Body of pancreas (tissue), 4 donors: ENCODE results near the gene APOL1. TPM values are rescaled to one million over a fixed set of nuclear protein-coding genes. Genes with fewer than 3 reads are reported as not detected.
"Not testable (repeated sequence)": the region's sequence is repeated elsewhere in the genome, so short reads cannot be mapped to it uniquely, and the experiment has no call there.

Experiments
- ATAC-seq: fragments of 150-250 bp; one replicate; pipeline ENCODE4 v1.9.1; 2016
- DNase-seq, 4 donors: peaks; one replicate each; pipeline ENCODE4 v3.0.0-alpha.2; 2019
- H3K27ac ChIP-seq, 4 donors: fragments of 200-600 bp; sonication (generic); 1 replicate in 3 of 4; 2 replicates in 1 of 4; pipeline versions ENCODE4 v1.5.1 to v1.6.1; 2016 to 2019; ENCODE audit warnings: mild to moderate bottlenecking in 1 of 4, mixed read lengths in 1 of 4, moderate library complexity in 1 of 4
- H3K27me3 ChIP-seq, 2 donors: fragments of 200-600 bp; sonication (generic); one replicate each; pipeline ENCODE4 v1.6.0; 2016; ENCODE audit warnings: mild to moderate bottlenecking in 1 of 2
- H3K36me3 ChIP-seq, 2 donors: fragments of 200-600 bp; sonication (generic); replicated peaks in 1 of 2; 2 replicates each; pipeline ENCODE4 v1.5.1; 2016; ENCODE audit warnings: low read depth in 2 of 2; ENCODE audit not compliant: insufficient read depth in 1 of 2
- H3K4me1 ChIP-seq: fragments of 200-600 bp; sonication (generic); one replicate; pipeline ENCODE4 v1.6.0; 2016
- H3K4me3 ChIP-seq, 2 donors: fragments of 200-600 bp; sonication (generic); 1 replicate in 1 of 2; 2 replicates in 1 of 2; pipeline ENCODE4 v1.5.1; 2016 to 2019
- H3K9me3 ChIP-seq, 3 donors: fragments of 200-600 bp; sonication (generic); 1 replicate in 2 of 3; 2 replicates in 1 of 3; pipeline ENCODE4 v1.5.1; 2016
- CTCF ChIP-seq, 7 experiments: fragments of 450-650 bp in 4 of 7; fragments of 200-600 bp in 3 of 7; sonication (generic) in 3 of 7; IDR thresholded peaks; one replicate each; pipeline ENCODE4 v1.5.1; 2016 to 2019; ENCODE audit warnings: antibody characterized with exemption in 7 of 7
- POLR2A ChIP-seq, 3 donors: fragments of 450-650 bp; IDR thresholded peaks; one replicate each; pipeline ENCODE4 v1.6.1; 2016; ENCODE audit warnings: antibody characterized with exemption in 3 of 3, mild to moderate bottlenecking in 2 of 3
- WGBS, 2 donors: methylation state at CpG; one replicate each; pipeline ENCODE4 v1.1.5; 2017; 5-methylcytosine and 5-hydroxymethylcytosine counted together
- intact Hi-C: fragments of 100-400 bp; cut with DNase I; formaldehyde crosslinking; loops from one replicate; pipeline ENCODE4 v1.15.1; 2023
- total RNA-seq, 2 donors: library from RNA; depleted of rRNA; stranded (reverse); fragments of >200 nt; gene quantifications; one replicate each; pipeline ENCODE4 v1.1.0, GENCODE V29; 2016

APOL1 gene, protein sequence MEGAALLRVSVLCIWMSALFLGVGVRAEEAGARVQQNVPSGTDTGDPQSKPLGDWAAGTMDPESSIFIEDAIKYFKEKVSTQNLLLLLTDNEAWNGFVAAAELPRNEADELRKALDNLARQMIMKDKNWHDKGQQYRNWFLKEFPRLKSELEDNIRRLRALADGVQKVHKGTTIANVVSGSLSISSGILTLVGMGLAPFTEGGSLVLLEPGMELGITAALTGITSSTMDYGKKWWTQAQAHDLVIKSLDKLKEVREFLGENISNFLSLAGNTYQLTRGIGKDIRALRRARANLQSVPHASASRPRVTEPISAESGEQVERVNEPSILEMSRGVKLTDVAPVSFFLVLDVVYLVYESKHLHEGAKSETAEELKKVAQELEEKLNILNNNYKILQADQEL
- total RNA-seq: 10 to 100 TPM in 1 of 2 donors, 1 to 10 TPM in 1; 5.2 to 11.9 TPM

- 48 to 52% methylated on average over 10 of the region's 10 CpGs for WGBS, 2 donors
- Histone ChIP-seq H3K4me3 (no peak within 1 kb of the TSS), H3K4me1 (no peaks in the 10 kb centered on the region)
Observed at GRCh38 chr22:36252754-36253522, at the start of gene APOL1. APOL1 (plus strand) TSS chr22:36253133; CDS start chr22:36254956, 1,823 bp downstream.

DNA sequence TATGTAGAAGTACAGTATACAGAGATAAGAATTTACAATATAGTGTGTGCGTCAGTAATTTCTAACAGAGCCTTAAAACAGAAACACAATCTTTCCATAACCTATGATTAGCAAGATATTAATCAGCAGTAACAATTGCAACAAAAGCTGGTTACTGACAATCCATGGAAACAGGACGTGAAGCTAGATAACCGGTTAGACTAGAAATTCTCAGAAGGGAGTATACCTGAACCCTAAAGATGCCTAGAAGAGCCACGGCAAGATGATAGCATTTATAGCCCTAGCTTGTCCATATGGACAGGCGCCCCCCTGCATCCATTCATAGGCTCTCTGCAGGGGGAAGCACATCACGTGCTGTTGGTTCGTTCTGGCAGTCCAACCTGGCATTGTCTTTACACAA is 49.5 kb upstream of the APOL1 start:
- H3K27me3 ChIP-seq, ATAC-seq, H3K4me3 ChIP-seq, intact Hi-C loops, H3K9me3 ChIP-seq, H3K36me3 ChIP-seq, DNase-seq: not testable (repeated sequence)
- WGBS, 2 donors: 54 to 56% methylated on average over 7 of the region's 7 CpGs
- Histone ChIP-seq H3K4me1 (peaks cover 19% of the 10 kb centered on the region), H3K27ac (peak overlapping the region in 1 of 4 donors; percentile 54)

More at GRCh38 chr22:36252754-36253522, at the start of gene APOL1:
- peak within 1 kb of the TSS in 3 of 4 donors; percentile 16 to 66 (median 56) for H3K27ac ChIP-seq
- H3K36me3 ChIP-seq: no peaks in the 10 kb centered on the region
- peak; percentile 53 for ATAC-seq
- H3K9me3 ChIP-seq: no peaks in the 10 kb centered on the region
- intact Hi-C loops: no loop called here
- TF ChIP-seq CTCF (IDR thresholded peaks at IDR 0.05) (no peak), POLR2A (IDR thresholded peaks at IDR 0.05) (peak in 2 of 3 donors; percentile 28 to 29)
- H3K27me3 ChIP-seq: no peaks in the 10 kb centered on the region
- DNase-seq: peak in 2 of 4 donors; percentile 30 to 45

DNA sequence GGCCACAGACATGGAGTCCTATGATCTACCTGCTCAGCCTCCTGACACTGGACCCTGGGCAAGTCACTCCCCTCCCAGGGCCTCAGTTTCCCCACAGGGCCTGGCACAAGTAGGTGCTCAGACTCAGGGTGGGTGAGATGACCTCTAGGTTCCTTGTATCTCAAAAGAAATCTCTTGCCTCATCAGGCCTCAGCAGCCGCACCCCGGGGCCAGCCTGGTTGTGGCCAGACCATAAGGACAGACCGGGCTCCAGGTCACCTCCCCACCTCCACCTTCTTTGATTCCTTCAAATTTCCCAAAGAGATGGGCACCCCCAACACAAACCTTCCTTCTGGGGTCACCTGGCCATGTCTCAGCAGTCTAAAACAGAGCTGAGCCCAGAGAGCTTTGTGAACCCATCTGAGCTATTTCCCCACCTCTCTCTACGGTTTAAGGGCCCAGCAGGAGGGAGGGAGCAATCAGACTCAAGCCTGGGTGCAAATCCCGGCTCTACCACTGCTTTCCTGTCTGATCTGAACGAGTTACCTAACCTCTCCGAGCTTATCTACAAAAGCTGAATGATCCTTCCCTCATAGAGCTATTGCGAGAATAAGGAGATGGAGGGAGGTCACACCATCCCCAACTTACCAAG is 48.8 kb upstream of the APOL1 start:
- H3K9me3 ChIP-seq: no peaks in the 10 kb centered on the region
- H3K27me3 ChIP-seq: no peaks in the 10 kb centered on the region
- no peak overlapping the region for H3K27ac ChIP-seq
- no peaks in the 10 kb centered on the region for H3K36me3 ChIP-seq
- intact Hi-C loops: no loop called here
- no peak for ATAC-seq
- H3K4me3 ChIP-seq: no peak overlapping the region
- no peak for DNase-seq
- 70 to 77% methylated on average over 8 of the region's 8 CpGs for WGBS, 2 donors
- TF ChIP-seq POLR2A (IDR thresholded peaks at IDR 0.05) (no peak), CTCF (IDR thresholded peaks at IDR 0.05) (no peak)
- H3K4me1 ChIP-seq: peaks cover 19% of the 10 kb centered on the region

- TF ChIP-seq CTCF (IDR thresholded peaks at IDR 0.05): no peak
- DNase-seq: no peak
- no peak overlapping the region for H3K4me3 ChIP-seq
- no peaks in the 10 kb centered on the region for H3K27me3 ChIP-seq
- no peaks in the 10 kb centered on the region for H3K9me3 ChIP-seq
- H3K4me1 ChIP-seq: peaks cover 19% of the 10 kb centered on the region
- no peak for ATAC-seq
- H3K27ac ChIP-seq: no peak overlapping the region
- 58 to 65% methylated on average over 5 to 6 of the region's 6 CpGs for WGBS, 2 donors
- H3K36me3 ChIP-seq: no peaks in the 10 kb centered on the region
- intact Hi-C loops: no loop called here
Observed at GRCh38 chr22:36204632-36205015, 48.3 kb upstream of the APOL1 start.

DNA sequence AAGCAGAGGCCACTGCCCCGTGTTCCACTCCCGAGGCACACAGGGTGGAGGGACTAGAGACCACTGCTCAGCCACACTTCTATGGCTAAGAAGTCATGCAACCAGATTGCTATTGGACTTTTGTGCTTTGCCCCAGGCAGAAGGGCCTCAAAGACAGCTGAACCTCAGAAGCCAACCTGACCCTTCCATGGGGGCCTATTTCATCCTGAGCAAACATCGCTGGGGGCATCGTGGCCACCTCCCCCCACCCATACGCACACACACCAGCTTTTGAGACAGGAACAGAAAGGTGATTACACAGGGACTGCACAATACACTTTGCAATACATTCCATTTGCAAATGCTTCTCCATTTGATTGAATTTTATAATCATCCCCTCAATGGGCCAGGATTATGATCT is 47.4 kb upstream of the APOL1 start:
- H3K36me3 ChIP-seq, H3K9me3 ChIP-seq, H3K4me3 ChIP-seq, ATAC-seq, H3K27ac ChIP-seq, DNase-seq, intact Hi-C loops, H3K27me3 ChIP-seq: not testable (repeated sequence)
- WGBS, 2 donors: 60 to 72% methylated on average over 3 to 5 of the region's 5 CpGs
- peaks cover 19% of the 10 kb centered on the region for H3K4me1 ChIP-seq
